Keratinocyte (primary cell): ENCODE data around the gene KRT40. TPM values are rescaled to one million over a fixed set of nuclear protein-coding genes. Genes with fewer than 3 reads are reported as not detected.

Experiments used
- DNase-seq: peaks from one replicate; pipeline ENCODE4 v3.0.0-alpha.2; 2011; ENCODE audit warnings: low read depth, missing footprints, low spot score
- FAIRE-seq: peaks from 2 replicates; lab custom pipeline; 2011; peaks lifted over from hg19 to GRCh38; lab: Jason Lieb, UNC
- H2AFZ ChIP-seq: 2 replicates; pipeline ENCODE4 v1.6.0; 2012; ENCODE audit warnings: low read length, control low read depth, inconsistent platforms; ENCODE audit not compliant: control insufficient read depth
- H3K27ac ChIP-seq: 2 replicates; pipeline ENCODE4 v1.5.1; 2011; ENCODE audit warnings: low read length; ENCODE audit not compliant: control insufficient read depth, insufficient read depth
- H3K27me3 ChIP-seq: 3 replicates; pipeline ENCODE4 v1.6.0; 2011; ENCODE audit warnings: low read length; ENCODE audit not compliant: control insufficient read depth, insufficient read depth; ENCODE audit errors: extremely low read depth
- H3K36me3 ChIP-seq, 2 experiments: 2 replicates in 1 of 2; 3 replicates in 1 of 2; pipeline ENCODE4 v1.5.1; 2011; ENCODE audit warnings: low read length in 2 of 2, mild to moderate bottlenecking in 1 of 2; ENCODE audit not compliant: control insufficient read depth in 2 of 2, insufficient read depth in 2 of 2; ENCODE audit errors: extremely low read depth in 1 of 2
- H3K4me1 ChIP-seq: 3 replicates; pipeline ENCODE4 v1.5.1; 2011; ENCODE audit warnings: low read length; ENCODE audit not compliant: control insufficient read depth, insufficient read depth; ENCODE audit errors: extremely low read depth
- H3K4me2 ChIP-seq: 3 replicates; pipeline ENCODE4 v1.6.0; 2011; ENCODE audit warnings: low read depth, low read length; ENCODE audit not compliant: control insufficient read depth, insufficient read depth; ENCODE audit errors: extremely low read depth
- H3K4me3 ChIP-seq, 3 experiments: fragments of 200-600 bp in 1 of 3; sonication (generic) in 1 of 3; 2 replicates in 2 of 3; 3 replicates in 1 of 3; pipeline ENCODE4 v1.5.1; 2011 to 2016; ENCODE audit warnings: low read length in 3 of 3, mild to moderate bottlenecking in 3 of 3, control low read depth in 2 of 3, inconsistent platforms in 1 of 3, low read depth in 1 of 3, mixed read lengths in 1 of 3, mixed run types in 1 of 3, moderate library complexity in 1 of 3; ENCODE audit not compliant: control insufficient read depth in 2 of 3, insufficient read depth in 2 of 3; ENCODE audit errors: extremely low read depth in 1 of 3
- H3K79me2 ChIP-seq: 2 replicates; pipeline ENCODE4 v1.6.0; 2012; ENCODE audit warnings: low read length; ENCODE audit not compliant: control insufficient read depth, insufficient read depth
- H3K9ac ChIP-seq: 3 replicates; pipeline ENCODE4 v1.6.0; 2011; ENCODE audit warnings: low read length; ENCODE audit not compliant: control insufficient read depth, insufficient read depth; ENCODE audit errors: extremely low read depth
- H3K9me1 ChIP-seq: 3 replicates; pipeline ENCODE4 v1.6.0; 2011; ENCODE audit warnings: low read length; ENCODE audit not compliant: control insufficient read depth, insufficient read depth; ENCODE audit errors: extremely low read depth
- H3K9me3 ChIP-seq: 2 replicates; pipeline ENCODE4 v1.5.1; 2012; ENCODE audit warnings: low read depth, low read length; ENCODE audit not compliant: control insufficient read depth
- H4K20me1 ChIP-seq: 3 replicates; pipeline ENCODE4 v1.6.0; 2011; ENCODE audit warnings: low read length; ENCODE audit not compliant: control insufficient read depth, insufficient read depth; ENCODE audit errors: extremely low read depth
- EZH2 ChIP-seq: IDR thresholded peaks from one replicate; pipeline ENCODE4 v1.6.1; 2012; ENCODE audit warnings: inconsistent platforms, mild to moderate bottlenecking, low read length, moderate library complexity
- dilution Hi-C: fragments of 300-500 bp; cut with MboI; formaldehyde crosslinking; loops from one replicate; pipeline ENCODE4 v1.7.0; 2020; ENCODE audit warnings: low sequenced_read_pairs; ENCODE audit not compliant: extremely low pct_ligation_motif_present
- polyA plus RNA-seq, 5 experiments: library from polyadenylated mRNA; depleted of rRNA in 3 of 5; stranded (reverse) in 3 of 5; stranded (forward) in 1 of 5; unstranded in 1 of 5; fragments of >200 nt; gene quantifications; 1 replicate in 1 of 5; 2 replicates in 3 of 5; 3 replicates in 1 of 5; pipeline versions ENCODE4 v1.2.1 to v1.2.3, GENCODE V29; 2011 to 2012; ENCODE audit warnings: missing spikeins in 2 of 5, low read depth in 1 of 5, low replicate concordance in 1 of 5
- TF ChIP-seq, protein P1 (sequence below), 3 experiments: IDR thresholded peaks in 1 of 3; conservative IDR thresholded peaks in 1 of 3; optimal IDR thresholded peaks in 1 of 3; 2 replicates in 2 of 3; 3 replicates in 1 of 3; pipeline versions ENCODE3 to v1.5.1; 2011; ENCODE audit warnings: low read length in 3 of 3, mild to moderate bottlenecking in 3 of 3, moderate library complexity in 2 of 3, control low read depth in 1 of 3, inconsistent platforms in 1 of 3; ENCODE audit not compliant: insufficient read depth in 2 of 3; ENCODE audit errors: extremely low read depth in 1 of 3

KRT40 gene
- polyA plus RNA-seq, 1 donor (not counting 4 experiments of a cell fraction or from before 2014, with no cell fraction given) = 0.03 TPM

DNA sequence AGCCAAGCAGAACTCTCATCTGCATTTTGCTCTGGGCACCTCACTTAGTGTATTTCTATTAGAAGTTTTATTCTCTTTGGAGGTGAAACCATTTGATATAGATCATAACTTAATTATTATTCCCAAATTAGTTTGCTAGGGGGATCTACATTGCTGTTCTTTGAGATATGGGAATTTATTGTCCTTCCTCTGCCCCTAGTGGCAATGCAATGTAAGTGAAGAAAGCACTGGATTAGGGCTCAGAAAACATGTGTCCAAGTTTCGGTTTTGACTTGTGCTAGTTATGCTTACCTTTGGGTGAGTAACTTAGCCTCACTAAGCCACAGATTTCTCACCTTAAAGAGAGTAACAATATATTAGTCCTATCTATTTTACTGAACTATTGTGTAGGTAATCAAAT lies 20.3 kb downstream of the KRT40 start:
- peak overlapping the region; percentile 45 for H2AFZ ChIP-seq
- no peak for TF ChIP-seq EZH2
- TF ChIP-seq, protein P1, sequence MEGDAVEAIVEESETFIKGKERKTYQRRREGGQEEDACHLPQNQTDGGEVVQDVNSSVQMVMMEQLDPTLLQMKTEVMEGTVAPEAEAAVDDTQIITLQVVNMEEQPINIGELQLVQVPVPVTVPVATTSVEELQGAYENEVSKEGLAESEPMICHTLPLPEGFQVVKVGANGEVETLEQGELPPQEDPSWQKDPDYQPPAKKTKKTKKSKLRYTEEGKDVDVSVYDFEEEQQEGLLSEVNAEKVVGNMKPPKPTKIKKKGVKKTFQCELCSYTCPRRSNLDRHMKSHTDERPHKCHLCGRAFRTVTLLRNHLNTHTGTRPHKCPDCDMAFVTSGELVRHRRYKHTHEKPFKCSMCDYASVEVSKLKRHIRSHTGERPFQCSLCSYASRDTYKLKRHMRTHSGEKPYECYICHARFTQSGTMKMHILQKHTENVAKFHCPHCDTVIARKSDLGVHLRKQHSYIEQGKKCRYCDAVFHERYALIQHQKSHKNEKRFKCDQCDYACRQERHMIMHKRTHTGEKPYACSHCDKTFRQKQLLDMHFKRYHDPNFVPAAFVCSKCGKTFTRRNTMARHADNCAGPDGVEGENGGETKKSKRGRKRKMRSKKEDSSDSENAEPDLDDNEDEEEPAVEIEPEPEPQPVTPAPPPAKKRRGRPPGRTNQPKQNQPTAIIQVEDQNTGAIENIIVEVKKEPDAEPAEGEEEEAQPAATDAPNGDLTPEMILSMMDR (optimal IDR thresholded peaks at IDR 0.05 in 1 of 3, IDR thresholded peaks at IDR 0.05 in 1 of 3, conservative IDR thresholded peaks at IDR 0.05 in 1 of 3; ENCODE audit: extremely low read depth in 1 of 3, insufficient read depth in 2 of 3, low read length in 3 of 3) = peak; percentile 50 to 69 (median 65)
- H3K4me1 ChIP-seq = peaks cover 8% of the 10 kb centered on the region
- H3K79me2 ChIP-seq = no peaks in the 10 kb centered on the region
- no peaks in the 10 kb centered on the region for H4K20me1 ChIP-seq
- DNase-seq (no peak), FAIRE-seq (peak; percentile 82)
- H3K27ac ChIP-seq = peak overlapping the region; percentile 27
- H3K9me1 ChIP-seq = no peaks in the 10 kb centered on the region
- dilution Hi-C loops = no loop called here
- no peak overlapping the region for H3K4me3 ChIP-seq
- H3K9me3 ChIP-seq = no peaks in the 10 kb centered on the region
- no peaks in the 10 kb centered on the region for H3K36me3 ChIP-seq
- no peak overlapping the region for H3K9ac ChIP-seq
- peak overlapping the region; percentile 57 for H3K4me2 ChIP-seq
- no peaks in the 10 kb centered on the region for H3K27me3 ChIP-seq

DNA sequence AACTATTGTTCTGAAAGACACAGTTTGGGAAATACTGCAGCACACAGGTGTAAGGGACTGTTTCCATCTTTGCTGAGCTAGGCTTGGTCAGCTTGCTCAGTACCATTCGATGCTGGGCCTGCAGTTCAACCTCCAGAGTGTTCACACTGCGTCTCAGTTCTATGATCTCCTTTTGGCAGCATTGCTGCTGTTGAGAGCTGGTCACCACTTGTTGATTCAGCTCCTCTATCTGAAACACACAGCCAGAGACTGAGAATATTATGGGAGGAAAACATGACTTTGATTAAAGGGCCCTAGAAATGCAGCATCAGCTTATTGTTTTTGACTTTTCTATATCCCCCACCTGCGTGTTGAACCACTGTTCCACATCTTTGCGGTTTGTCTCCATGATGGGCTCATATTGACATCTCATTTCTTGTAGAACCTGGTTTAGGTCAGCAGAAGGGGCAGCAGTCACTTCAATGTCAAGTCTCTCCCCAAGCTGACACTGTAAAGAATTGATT lies 22.0 kb downstream of the KRT40 start:
- no peaks in the 10 kb centered on the region for H3K9me3 ChIP-seq
- no peaks in the 10 kb centered on the region for H3K27me3 ChIP-seq
- no peak overlapping the region for H3K27ac ChIP-seq
- H3K4me2 ChIP-seq = no peak overlapping the region
- H3K9ac ChIP-seq = no peak overlapping the region
- FAIRE-seq (no peak), DNase-seq (no peak)
- H3K36me3 ChIP-seq = no peaks in the 10 kb centered on the region
- no peaks in the 10 kb centered on the region for H4K20me1 ChIP-seq
- no peak overlapping the region for H3K4me3 ChIP-seq
- H3K9me1 ChIP-seq = no peaks in the 10 kb centered on the region
- TF ChIP-seq, protein P1 (optimal IDR thresholded peaks at IDR 0.05 in 1 of 3, IDR thresholded peaks at IDR 0.05 in 1 of 3, conservative IDR thresholded peaks at IDR 0.05 in 1 of 3; ENCODE audit: extremely low read depth in 1 of 3, insufficient read depth in 2 of 3, low read length in 3 of 3) = no peak
- no peak for TF ChIP-seq EZH2
- dilution Hi-C loops = no loop called here
- H2AFZ ChIP-seq = no peak overlapping the region
- peaks cover 25% of the 10 kb centered on the region for H3K4me1 ChIP-seq
- no peaks in the 10 kb centered on the region for H3K79me2 ChIP-seq
